CD4-positive, alpha-beta T cell treated with Interleukin-17A for 4 hours (primary cell): Measurements from ENCODE around the gene TRAPPC4.
"Not testable (repeated sequence)": the region's sequence is repeated elsewhere in the genome, so short reads cannot be mapped to it uniquely, and the experiment has no call there.

Experiments used
- DNase-seq: peaks from one replicate; pipeline ENCODE4 v3.0.0-alpha.2; 2020; ENCODE audit warnings: mixed read lengths

Gene TRAPPC4

DNA sequence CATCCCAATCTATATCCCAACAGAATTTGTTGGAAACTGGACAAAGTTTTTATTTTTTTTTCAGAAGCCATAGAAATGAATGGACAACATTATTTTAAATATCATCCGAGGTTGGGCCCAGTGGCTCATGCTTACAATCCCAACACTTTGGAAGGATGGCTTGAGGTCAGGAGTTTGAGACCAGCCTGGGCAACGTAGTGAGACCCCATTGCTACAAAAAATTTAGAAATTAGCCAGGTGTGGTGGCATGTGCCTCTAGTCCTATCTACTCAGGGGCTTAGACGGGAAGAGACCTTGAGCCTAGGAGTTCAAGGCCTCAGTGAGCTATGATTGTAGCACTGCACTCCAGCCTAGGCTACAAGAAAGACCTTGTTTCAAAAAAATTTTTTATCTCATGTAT is 16.2 kb downstream of the TRAPPC4 start:
- no peak for DNase-seq

DNA sequence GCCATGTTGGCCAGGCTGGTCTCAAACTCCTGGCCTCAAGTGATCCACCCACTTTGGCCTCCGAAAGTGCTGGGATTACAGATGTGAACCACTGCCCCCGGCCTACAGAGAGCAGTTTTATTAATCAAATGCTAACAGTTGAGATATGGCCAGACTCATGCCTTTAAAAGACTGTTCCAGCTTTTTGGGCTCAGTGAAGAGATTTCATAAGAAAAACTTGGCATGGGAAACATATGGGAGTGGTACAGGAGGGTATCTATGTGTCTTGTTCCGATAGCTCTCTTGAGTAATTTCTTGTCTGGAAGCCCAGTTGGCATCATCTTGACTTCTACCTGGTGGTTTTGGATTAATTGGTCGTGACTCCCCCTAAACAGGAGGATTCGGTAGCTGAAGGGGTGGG is 20.3 kb downstream of the TRAPPC4 start:
- DNase-seq: no peak

DNA sequence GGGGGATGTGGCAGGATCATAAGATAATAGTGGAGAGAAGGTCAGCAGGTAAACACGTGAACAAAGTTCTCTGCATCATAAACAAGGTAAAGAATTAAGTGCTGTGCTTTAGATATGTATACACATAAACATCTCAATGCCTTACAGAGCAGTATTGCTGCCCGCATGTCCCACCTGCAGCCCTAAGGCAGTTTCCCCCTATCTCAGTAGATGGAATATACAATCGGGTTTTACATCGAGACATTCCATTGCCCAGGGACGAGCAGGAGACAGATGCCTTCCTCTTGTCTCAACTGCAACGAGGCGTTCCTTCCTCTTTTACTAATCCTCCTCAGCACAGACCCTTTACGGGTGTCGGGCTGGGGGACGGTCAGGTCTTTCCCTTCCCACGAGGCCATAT is 20.9 kb downstream of the TRAPPC4 start:
- DNase-seq: not testable (repeated sequence)

DNA sequence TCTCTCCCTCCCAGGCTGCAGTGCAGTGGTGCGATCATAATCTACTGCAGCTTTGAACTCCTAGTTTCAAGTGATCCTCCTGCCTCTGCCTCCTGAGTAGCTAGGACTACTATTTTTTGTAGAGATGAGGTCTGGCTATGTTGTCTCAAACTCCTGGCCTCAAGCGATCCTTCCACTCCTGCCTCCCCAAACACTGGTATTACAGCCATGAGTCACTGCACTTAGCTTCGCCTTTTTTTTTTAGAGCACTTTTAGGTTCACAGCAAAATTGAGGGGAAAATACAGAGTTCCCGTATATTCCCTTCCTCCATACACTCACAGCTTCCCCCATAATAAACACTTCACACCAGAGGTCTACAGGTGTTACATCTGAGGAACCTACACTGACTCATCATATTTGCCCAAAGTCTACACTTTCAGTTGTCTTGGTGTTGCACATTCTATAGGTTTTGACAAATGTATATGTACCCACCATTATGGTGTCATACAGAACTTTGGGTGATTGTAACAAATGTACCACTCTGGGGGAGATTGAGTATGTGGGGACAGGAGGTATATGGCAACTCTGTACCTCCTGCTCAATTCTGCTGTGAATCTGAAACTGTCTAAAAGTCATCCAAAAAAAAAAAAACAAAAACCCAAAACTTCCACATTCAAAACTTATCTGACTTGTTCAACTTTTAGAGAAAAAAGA is 23.4 kb downstream of the TRAPPC4 start:
- DNase-seq: no peak

- no peak for DNase-seq
Measured at GRCh38 chr11:119042927-119043326, 24.4 kb downstream of the TRAPPC4 start.

GRCh38 chr11:119044708-119045107 is 26.1 kb downstream of the TRAPPC4 start:
- DNase-seq: no peak

- DNase-seq: no peak
Measured at GRCh38 chr11:119046489-119046888, 27.9 kb downstream of the TRAPPC4 start.

DNA sequence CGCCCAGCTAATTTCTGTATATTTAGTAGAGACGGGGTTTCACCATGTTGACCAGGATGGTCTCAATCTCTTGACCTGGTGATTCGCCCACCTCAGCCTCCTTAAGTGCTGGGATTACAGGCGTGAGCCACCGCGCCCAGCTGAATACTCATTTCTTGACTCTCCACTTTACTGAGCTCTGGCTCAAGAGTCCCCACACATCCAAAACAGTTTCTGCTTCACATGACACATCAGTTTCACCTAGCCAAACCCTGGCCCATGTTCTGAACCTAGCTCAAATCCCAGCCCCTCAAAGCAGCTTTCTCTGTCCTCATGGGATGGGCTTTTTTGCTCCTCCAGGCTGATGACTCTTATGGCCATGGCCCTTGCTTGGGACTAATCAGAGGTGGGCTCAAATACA is 28.6 kb downstream of the TRAPPC4 start:
- DNase-seq: no peak

DNA sequence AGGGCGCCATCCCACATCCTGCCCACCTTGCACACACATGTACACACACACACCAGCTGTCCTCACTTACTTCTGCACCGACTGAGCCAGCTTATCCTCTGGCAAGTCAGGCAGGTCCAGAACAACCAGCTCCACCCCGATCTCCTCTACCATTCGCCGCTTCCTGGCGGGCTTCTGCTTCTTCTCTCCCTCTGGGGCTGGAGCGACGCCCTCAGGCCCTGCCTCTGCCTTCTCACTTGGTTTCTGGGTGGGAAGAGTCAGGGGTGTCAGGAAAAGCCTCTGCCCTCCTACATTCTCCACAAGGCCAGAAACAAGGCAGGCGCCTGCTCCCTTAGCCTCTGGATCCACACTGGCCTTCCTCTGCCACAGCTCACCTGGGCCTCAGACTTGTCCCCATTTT is 30.1 kb downstream of the TRAPPC4 start:
- no peak for DNase-seq

DNA sequence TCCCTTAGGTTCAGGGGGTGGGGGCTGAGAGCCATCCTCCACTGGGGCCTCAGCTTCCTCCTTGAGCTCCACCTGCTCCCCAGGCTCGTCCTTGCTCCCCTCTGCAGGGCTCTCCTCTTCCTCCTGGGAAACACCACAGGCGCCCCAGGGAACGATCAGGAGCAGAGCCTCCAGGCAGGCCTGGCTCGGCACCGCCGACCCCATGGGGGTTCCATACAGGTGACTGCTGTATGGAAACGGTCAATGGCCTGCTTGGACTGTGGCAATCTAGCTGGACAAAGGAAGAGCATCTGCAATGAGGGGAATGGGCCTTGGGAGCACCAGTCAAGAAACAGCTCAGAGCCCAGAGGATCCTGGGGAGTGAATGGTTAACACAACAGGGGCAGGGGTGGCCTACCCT is 30.5 kb downstream of the TRAPPC4 start:
- no peak for DNase-seq

- DNase-seq: no peak
Measured at GRCh38 chr11:119051440-119052162, 33.0 kb downstream of the TRAPPC4 start.

- DNase-seq: no peak
Measured at GRCh38 chr11:119052163-119052814, 33.7 kb downstream of the TRAPPC4 start.

DNA sequence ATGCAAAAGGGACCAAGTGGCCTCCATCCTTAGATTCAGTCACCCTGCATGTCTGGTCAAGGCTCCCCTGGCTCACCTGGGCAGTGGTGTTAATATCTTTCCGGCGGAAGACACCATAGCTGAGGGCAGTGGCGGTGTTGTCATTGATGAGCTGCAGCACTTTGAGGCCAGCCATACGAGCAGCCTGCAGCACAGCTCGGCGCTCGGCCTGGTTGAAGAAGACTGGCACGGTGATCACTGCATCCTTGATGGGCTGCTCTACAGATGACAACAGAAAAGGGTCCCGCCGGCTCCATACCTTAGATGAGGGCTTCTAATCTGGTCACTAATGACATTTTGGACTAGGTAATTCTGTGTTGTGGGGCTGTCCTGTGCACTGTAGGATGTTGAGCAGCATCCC is 35.9 kb downstream of the TRAPPC4 start:
- DNase-seq: no peak

GRCh38 chr11:119055901-119056300 is 37.3 kb downstream of the TRAPPC4 start:
- DNase-seq: no peak

GRCh38 chr11:119056421-119056999 is 37.9 kb downstream of the TRAPPC4 start:
- peak; percentile 46 for DNase-seq

DNA sequence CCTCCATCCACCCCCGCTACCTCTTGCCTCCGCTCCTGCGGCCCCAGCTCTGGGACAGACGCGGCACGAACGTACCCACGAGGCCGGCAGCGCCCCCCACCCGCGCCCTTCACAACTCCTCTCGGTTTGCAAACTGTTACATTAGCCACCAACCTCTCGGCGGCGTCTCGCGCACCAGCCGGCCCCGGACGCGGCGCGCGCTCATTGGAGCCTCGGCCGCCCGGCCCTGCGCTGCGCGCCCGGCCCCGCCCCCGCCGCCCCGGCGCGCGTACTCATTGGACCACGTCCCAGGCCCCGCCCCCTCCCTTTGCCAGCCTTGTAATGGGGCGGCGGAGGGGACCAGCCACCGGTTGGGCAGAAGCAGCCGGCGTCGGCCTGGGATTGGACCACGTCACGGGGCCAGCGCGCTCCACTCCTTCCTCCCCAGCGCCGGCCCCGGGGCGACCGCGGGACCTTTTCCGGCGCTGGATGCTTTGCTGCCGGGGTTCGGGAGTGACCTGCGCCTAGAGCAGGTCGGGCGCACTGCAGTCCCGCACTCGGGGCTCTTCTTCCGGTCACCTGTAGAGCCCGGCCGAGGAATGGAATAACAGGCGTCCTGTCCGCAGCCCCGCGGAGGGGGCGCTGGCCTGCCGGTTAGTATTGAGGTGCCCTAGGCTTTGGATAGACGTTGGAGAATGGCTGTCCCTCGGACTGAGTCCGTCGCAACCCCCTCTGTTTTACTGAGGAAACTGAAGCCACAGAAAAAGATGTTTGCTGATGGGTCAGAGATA is 38.6 kb downstream of the TRAPPC4 start, which contains the start of gene HYOU1:
TSS of gene HYOU1 (minus strand) at position 206 of the 770 bp plus-strand sequence. CDS start 1,045 bp downstream, outside the sequence.
- peak; percentile 100 for DNase-seq

GRCh38 chr11:119059128-119059527 is 40.6 kb downstream of the TRAPPC4 start:
- DNase-seq: not testable (repeated sequence)

GRCh38 chr11:119061256-119061655 is 42.7 kb downstream of the TRAPPC4 start:
- no peak for DNase-seq

DNA sequence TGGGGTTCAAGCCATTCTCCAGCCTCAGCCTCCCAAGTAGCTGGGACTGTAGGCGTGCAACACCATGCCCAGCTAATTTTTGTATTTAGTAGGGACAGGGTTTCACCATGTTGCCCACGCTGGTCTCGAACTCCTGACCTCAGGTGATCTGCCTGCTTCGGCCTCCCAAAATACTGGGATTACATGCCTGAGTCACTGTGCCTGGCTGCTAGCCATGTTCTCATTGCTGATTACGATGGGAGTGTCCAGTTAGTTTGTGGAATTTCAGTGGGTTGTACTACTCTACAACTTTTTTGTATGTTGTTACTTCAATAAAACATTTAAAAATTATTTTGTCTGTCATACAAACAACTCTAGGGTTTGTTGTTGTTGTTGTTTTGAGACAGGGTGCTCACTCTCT is 44.2 kb downstream of the TRAPPC4 start:
- DNase-seq: no peak

- DNase-seq: peak; percentile 59
Measured at GRCh38 chr11:119065369-119065768, 46.8 kb downstream of the TRAPPC4 start.

DNA sequence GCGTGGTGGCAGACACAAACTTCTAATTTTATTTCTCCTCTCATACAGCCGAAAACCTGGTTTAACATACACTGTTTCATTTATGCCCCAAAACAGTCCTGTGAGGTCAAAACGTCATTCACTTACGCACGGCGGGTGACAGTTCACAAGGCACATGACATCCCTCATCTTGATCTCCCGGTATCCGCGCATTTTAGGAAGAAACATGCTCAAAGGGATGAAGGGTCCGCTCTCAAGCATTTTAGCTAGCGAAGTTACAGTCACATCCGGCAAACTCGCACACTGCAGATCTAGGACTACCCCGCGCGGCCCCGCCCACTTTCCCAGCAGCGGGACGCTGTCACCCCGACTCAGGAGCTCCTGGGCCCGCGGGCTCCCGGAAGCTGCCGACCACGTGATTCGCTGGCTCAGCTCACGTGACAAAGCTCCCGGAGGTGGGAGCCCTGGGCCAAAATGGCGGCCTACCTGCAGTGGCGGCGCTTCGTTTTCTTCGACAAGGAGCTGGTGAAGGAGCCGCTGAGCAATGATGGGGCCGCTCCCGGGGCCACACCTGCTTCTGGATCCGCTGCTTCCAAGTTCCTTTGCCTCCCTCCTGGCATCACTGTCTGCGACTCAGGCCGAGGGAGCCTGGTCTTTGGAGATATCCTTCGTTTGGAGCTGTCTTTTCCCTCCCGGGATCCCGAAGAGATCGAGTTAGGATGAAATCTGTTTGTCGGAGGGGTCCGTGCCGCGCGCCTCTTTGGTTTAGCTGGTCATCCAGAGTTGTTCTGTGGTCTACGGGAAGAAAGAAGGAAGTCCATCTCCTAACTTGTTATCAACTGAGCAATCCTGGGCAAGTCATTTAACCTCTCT is 49.0 kb downstream of the TRAPPC4 start, which contains the start of gene VPS11:
TSS of gene VPS11 (plus strand) at position 448 of the 852 bp plus-strand sequence. CDS start at position 454, 6 bp downstream.
- DNase-seq: peak; percentile 99
